ENCODE data around the gene OCLN.
"Not testable (repeated sequence)": the region's sequence is repeated elsewhere in the genome, so short reads cannot be mapped to it uniquely, and the experiment has no call there.

Gene OCLN

DNA sequence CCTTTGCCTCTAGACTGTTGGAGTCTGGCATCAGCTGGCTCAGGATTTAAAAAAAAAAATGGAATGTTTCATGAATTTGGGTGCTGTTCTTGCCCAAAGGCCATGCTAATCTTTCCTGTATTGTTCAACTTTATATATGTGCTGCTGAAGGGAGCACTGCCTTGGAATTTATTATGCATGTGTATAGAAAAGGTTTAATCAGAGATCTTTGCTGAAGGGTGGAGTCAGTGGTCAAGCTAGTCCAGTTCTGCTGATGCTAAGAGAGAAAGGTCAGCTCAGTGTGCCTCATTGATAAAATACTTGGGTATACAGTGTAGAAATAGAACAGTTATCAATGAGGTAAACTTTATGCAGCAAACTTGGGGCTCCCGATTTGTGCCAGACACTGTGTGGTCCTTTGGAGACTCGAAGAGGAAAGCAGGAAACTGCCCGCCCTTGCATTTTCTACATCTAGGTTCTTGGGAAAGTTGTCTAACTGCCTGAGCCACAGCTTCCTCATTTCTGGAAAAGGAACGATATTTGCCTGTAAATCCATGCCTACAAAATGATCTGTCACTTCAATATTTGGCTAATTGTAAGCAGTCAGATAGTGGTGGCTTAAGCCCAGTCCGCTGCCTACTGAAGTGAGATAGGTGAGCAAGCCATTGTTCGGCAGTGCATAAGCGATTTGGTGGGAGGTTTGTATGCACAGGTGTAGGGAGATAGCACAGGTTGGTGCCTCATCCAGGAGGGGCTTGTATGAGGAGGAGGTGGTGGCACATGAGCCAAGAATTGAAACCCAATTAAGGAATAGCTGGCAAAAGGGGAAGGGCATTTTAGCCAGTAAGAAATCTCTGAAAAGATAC is 38.2 kb downstream of the OCLN start:
- no peak for DNase-seq

DNA sequence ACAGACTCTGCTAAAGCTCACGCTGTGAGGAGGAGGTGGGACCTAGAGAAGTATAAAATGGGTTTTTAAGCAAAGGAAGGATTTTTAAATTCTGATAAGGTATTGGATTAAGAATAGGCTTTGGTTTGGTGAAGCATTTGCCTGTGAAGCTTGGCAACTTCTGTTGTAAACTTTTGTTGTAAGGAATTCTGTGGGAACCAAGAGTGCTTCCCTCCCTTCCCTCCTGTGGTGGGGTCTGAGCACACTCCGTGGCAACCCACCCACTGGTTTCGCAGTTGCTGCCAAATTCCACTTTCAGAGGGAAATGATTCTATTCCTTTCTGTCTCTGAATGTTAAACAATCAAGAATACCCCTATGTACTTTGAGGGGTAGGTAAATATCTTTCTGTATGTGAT is 38.8 kb downstream of the OCLN start:
- no peak for DNase-seq

DNA sequence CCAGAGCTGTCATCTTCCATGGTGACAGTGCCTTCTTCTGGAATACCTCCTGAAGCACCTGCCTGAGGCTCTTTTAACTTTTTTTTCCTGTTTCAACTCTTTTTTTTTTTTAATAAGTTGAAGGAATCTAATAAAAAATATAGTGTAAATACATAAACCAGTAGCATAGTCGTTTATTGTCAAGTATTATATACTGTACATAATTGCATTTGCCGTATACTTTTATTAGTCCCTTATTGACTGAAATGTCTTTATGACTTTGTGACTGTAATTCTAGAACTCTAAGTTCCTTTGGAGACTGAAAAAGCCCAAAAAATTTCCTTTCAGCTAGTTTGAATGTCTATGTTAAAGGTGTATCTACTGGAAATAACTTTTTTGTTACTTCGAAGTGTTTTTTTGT is 45.3 kb downstream of the OCLN start:
- not testable (repeated sequence) for DNase-seq

DNA sequence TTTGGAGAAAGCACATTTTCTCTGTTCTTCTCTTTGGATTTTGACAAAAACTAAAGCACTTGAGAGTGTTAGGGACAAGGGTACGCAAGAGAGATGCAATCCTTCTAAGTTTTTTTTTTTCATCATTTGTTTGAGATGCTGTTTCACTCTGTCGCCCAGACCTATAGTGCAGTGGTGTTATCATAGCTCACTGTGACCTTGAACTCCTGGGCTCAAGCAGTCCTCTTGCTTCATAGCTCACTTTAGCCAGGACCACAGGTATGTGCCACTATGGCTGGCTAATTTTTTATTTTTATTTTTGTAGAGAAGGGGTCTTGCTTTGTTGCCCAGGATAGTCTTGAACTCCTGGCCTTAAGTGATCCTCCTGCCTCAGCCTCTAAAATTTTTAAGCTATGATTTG is 46.1 kb downstream of the OCLN start:
- not testable (repeated sequence) for DNase-seq

DNA sequence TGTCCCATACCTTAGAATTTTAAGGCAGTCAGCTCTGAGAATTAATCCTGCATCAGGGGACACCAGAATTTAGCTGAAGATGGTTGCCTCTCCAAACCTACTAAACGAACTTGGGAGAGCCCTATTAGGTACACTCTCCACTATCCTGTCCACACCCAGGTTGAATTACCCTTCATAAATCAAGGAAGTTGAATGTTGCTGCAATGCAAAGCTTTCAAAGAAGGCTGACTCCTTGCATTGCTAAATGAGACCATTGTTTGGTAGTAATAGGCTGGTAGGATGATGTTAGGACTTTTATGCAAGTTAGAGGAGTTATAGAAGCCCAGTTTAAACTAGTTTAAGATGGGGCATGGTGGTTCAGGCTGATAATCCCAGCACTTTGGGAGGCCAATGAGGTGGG is 48.8 kb downstream of the OCLN start:
- DNase-seq, result not testable (repeated sequence)

DNA sequence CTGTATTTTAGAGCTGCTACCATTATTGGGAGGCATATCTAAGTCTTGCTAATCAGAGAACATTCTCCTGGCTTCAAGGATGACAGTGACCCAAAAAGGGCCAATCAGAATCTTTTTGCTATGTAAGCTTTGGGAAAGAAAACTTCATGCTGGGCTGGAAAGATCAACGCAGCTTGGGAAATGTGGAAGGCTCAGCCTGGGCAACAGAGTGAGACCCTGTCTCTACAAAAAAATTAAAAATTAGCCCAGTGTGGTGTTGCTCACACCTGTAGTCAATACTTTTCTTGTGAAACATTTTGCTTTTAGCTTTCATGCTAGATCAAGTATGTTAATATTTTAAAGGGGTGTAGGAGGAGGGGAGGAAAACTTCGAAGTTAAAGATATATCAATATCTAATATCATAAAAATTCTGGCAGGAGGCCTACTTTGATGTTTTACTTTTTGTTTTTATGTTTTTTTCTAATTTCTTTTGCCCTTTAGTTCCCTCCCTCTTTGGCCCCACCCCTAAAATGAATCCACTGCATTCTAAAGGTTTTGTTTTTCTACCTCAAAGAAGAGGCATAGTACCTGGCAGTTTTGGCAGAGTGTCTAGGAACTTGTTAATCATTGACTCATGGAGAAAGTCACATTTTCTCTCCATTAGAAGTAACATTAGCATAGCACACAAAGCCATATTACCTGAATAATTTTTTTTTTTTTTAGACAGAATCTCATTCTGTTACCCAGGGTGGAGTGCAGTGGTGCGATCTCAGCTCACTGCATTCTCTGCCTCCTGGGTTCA is 50.4 kb downstream of the OCLN start:
- not testable (repeated sequence) for DNase-seq

DNA sequence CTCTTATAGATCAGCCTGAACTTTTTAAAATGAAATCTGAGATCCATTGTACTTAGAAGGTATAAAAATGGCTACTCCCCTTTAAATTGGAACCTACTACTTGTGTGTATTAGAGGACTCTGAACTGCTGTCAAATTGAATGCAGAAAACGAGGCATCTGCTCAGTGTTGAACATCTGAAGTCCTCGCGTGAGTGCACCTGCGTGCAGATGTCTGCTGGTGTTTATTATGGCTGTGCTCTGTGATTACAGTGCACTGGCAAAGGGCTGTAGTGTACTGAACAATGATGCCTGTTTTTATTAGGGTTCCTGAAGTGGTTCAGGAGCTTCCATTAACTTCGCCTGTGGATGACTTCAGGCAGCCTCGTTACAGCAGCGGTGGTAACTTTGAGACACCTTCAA is 52.0 kb downstream of the OCLN start:
- not testable (repeated sequence) for DNase-seq

DNA sequence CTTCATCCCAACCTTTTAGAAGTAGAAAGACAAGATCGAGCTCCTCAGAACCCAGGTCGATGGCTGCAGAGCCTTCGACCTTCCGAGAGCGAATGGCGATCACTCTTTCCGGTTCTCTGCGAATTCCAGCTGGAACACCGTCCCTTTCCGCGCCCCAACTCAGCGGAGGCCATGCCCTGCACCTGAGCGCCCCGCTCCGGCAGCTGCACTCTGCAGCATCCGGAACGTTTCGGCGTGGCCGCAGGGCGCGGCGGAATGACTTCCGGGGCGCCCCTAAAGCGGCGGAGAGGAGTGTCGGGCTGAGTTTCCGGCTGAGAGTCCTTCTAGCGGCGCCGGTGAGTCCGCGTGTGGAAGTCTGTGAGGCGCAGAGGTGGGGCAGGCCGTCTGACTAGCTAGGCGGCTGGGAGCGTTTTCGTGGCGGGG is 67.3 kb downstream of the OCLN start, which contains the start of gene GTF2H2C:
Gene GTF2H2C (plus strand): TSS at position 284 of the 423 bp plus-strand sequence. CDS start 4,942 bp downstream, outside the sequence.
- peak; percentile 81 for DNase-seq

DNA sequence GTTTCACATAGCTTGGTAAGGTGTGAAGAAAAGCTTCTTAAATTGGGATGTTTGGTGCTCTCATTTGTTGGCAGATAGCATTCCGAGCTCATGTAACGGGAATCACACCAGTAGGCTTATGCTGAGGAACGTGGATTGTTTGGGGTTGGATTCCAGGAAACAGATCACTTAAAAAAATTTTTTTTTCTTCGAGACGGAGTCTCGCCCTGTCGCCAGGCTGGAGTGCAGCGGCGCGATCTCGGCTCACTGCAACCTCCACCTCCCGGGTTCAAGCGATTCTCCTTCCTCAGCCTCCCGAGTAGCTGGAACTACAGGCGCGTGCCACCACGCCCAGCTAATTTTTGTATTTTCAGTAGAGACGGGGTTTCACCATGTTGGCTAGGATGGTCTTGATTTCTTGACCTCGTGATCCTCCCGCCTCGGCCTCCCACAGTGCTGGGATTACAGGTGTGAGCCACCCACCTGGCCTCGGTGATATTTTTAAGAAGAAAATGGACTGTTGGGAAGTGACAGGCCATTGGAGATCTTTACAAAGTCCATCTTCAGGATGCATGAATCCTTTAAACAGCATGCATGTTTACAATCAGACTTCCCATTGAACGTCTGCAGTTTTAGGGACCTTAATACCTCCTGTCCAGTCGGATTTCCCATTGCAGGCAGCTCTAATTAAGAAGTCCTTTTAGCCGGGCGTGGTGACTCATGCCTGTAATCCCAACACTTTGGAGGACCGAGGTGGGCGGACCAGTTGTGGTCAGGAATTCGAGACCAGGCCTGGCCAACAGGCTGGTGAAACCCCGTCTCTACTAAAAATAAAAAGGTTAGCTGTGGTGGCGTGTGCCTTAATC is 68.2 kb downstream of the OCLN start:
- not testable (repeated sequence) for DNase-seq

DNA sequence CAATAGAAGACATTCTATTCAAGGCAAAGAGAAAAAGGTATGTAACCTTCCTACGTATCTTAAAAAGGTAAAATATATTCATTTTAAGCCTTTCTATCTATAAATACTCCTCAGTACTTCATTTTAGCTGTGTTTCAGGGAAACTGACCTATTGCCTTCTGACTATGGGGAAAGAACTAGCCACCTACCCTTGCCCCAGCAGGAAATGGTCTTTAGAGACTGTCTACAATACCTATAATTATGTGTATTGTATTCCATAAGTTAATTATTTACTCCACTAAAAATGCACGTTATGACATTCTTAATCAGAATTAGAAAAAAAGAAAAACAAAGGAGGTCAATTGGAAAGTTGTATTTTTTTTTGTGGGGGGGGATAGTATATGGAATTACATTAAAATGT is 73.6 kb downstream of the OCLN start:
- DNase-seq, result not testable (repeated sequence)

DNA sequence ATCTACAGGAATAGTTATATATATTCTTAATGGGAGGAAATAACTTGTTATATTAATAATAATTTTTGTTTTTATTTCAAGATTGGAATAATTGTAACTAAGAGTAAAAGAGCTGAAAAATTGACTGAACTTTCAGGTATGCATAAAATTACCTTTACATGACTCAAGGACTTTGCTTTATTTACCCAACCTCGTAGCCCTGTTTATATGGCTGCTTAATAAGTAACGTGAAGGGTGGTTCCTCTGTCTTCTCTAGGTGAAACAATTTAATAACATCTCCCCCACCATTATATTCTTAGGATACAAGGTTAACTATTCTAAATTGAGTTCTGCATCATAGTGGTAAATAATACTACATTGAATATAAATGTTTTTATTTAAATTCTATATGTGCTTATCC is 75.5 kb downstream of the OCLN start:
- DNase-seq, result not testable (repeated sequence)

DNA sequence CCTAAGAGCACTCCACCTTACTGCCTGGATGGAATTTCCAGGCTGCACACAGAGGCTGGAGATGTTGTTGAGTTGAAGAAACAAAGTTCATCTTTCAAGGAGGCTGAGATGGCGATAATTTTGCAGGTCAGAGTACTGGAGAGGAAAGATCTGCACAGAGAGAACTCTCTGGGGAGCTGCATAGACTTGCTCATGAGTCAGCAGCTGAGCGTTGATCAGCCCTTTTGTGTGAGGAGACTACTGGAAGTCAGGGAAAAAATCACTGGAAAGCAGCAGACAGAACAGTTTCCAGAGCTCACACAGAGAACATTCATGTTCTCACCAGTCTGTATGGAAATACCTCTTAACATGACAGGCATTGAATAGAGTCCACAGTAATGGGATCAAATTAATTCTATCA is 90.8 kb downstream of the OCLN start:
- not testable (repeated sequence) for DNase-seq

DNA sequence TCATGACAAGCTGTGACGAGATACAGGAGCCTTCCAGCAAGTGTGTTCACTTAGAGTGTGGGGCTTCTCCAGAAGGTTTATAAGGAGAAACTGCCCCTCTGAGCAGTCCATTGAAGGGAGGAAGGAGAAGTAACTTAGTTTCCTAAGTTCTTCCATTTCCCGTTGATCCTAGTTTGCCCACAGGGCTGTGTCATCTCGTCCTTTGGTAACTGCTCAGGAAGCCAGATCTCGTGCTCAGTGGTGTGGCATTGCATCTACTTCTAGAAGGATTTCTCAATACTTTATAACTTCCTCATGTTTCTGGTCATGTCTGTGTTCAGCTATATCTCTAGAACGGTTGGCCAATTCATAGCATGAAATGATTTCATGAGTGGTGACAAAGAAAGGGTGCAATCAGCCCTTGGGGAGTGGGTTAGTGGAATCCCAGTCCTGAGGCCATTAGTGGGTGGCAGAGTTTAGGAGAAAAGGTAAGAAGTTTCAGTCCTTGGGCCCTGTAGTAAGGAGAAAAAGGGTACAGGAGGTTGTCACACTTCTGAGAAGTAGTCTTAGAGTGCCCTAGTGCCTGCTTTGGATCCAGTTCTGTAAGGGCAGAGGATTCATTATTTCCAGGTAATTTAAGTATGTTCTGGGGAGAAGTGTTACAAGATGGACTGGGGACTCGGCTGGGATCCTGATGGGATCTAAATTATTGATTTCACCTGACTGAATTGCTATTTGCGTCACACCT is 103.7 kb downstream of the OCLN start:
- not testable (repeated sequence) for DNase-seq

DNA sequence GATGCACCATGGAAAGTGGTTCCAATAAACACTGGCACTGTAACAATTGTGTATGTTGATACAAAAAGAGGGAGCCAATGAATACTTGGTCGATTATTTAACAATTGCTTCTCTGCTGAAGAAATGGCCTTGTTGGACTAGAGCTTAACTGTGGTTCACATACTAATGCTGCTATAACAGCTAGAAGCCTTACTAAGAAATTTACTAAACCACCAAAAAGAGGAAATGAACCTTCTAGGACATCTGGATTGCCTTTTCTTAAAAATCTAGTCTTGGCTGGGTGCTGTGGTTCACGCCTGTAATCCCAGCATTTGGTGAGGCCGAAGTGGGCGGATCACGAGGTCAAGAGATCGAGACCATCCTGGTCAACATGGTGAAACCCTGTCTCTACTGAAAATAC is 109.4 kb downstream of the OCLN start:
- DNase-seq, result not testable (repeated sequence)

DNA sequence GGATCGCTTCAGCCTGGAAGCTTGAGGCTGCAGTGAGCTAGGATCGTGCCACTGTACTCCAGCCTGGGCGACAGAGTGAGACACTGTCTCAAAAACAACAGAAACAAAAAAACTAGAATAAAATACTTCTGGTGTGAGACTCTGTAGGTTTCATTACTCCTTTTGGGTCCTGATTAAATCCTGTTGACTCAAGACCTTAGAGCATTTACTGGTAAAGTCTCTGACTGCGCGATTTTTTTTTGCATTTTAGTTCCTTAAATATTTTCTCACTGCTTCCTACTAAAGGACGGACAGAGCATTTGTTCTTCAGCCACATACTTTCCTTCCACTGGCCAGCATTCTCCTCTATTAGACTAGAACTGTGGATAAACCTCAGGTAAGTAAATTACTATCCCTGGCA is 114.2 kb downstream of the OCLN start:
- DNase-seq, result not testable (repeated sequence)
